DMS 273 (cell line): ENCODE data around the gene SPATA20.

Experiments
- DNase-seq: peaks from one replicate; lab custom pipeline; 2025; ENCODE audit not compliant: unreplicated experiment; lab: John Stamatoyannopoulos, UW

SPATA20 gene

GRCh38 chr17:50594128-50594823 lies 47.3 kb downstream of the SPATA20 start:
- DNase-seq = peak; percentile 25

GRCh38 chr17:50594892-50595291 lies 47.9 kb downstream of the SPATA20 start:
- DNase-seq = no peak

GRCh38 chr17:50596191-50597037 lies 49.4 kb downstream of the SPATA20 start:
- no peak for DNase-seq

- no peak for DNase-seq
Observed at GRCh38 chr17:50598487-50598886, 51.5 kb downstream of the SPATA20 start.

GRCh38 chr17:50599606-50600005 lies 52.6 kb downstream of the SPATA20 start:
- no peak for DNase-seq

- DNase-seq = peak; percentile 16
Observed at GRCh38 chr17:50601823-50602375, 54.9 kb downstream of the SPATA20 start.

GRCh38 chr17:50602836-50603235 lies 55.9 kb downstream of the SPATA20 start:
- no peak for DNase-seq

- DNase-seq = peak; percentile 48
Observed at GRCh38 chr17:50603340-50603739, 56.4 kb downstream of the SPATA20 start.

GRCh38 chr17:50604513-50604912 lies 57.5 kb downstream of the SPATA20 start:
- DNase-seq = peak; percentile 97

- DNase-seq = no peak
Observed at GRCh38 chr17:50605429-50605828, 58.5 kb downstream of the SPATA20 start.
